DND-41 (cell line): ENCODE data around the gene KIT.

Experiments
- CTCF ChIP-seq: IDR thresholded peaks from 2 replicates; pipeline ENCODE4 v1.5.1; 2012; ENCODE audit warnings: borderline replicate concordance, low read length, moderate library complexity, mild to moderate bottlenecking; ENCODE audit not compliant: poor library complexity, severe bottlenecking; ENCODE audit errors: extremely low read depth
- EZH2 ChIP-seq: IDR thresholded peaks from 3 replicates; pipeline ENCODE4 v1.6.1; 2012; ENCODE audit warnings: borderline replicate concordance, low read depth, mild to moderate bottlenecking, moderate library complexity, low read length, inconsistent platforms; ENCODE audit not compliant: severe bottlenecking

- TF ChIP-seq CTCF, result no peak
- TF ChIP-seq EZH2, result no peak
Measured at GRCh38 chr4:54687887-54688841, 30.4 kb downstream of the KIT start.
